ENCODE data around the gene HOXD11. TPM values are rescaled to one million over a fixed set of nuclear protein-coding genes. Genes with fewer than 3 reads are reported as not detected.

Gene HOXD11
- total RNA-seq, 1 experiment from 2014 or later, result not detected

- CTCF ChIA-PET, result no interaction called here
- TF ChIP-seq AFF4 (CRISPR knock-in tag; IDR thresholded peaks at IDR 0.05; ENCODE audit: borderline replicate concordance), result no peak
- TF ChIP-seq GRHL2 (CRISPR knock-in tag; IDR thresholded peaks at IDR 0.05; ENCODE audit: insufficient replicate concordance, severe bottlenecking), result no peak
- TF ChIP-seq GTF2I (CRISPR knock-in tag; conservative IDR thresholded peaks at IDR 0.05), result no peak
- TF ChIP-seq HMGXB4 (CRISPR knock-in tag; IDR thresholded peaks at IDR 0.05), result no peak
- no peak for TF ChIP-seq NR1H2 (CRISPR knock-in tag; IDR thresholded peaks at IDR 0.05)
- no peak for TF ChIP-seq NFATC4 (CRISPR knock-in tag; IDR thresholded peaks at IDR 0.05)
- TF ChIP-seq TEAD4 (CRISPR knock-in tag; IDR thresholded peaks at IDR 0.05), result no peak
- no peak for TF ChIP-seq ZNF396 (CRISPR knock-in tag; IDR thresholded peaks at IDR 0.05; ENCODE audit: borderline replicate concordance)
- no peak for TF ChIP-seq FOXP1 (CRISPR knock-in tag; IDR thresholded peaks at IDR 0.05; ENCODE audit: borderline replicate concordance)
- TF ChIP-seq ZNF232 (CRISPR knock-in tag; IDR thresholded peaks at IDR 0.05), result no peak
- TF ChIP-seq ESRRA (CRISPR knock-in tag; IDR thresholded peaks at IDR 0.05; ENCODE audit: borderline replicate concordance), result no peak
- Mint-ChIP-seq H3K27ac (no peak overlapping the region), H3K4me1 (peaks cover 22% of the 10 kb centered on the region), H3K4me3 (no peak overlapping the region), H3K27me3 (ENCODE audit: low read depth) (peaks cover 100% of the 10 kb centered on the region), H3K36me3 (no peaks in the 10 kb centered on the region), H3K9me3 (no peaks in the 10 kb centered on the region)
- no peak for DNase-seq (ENCODE audit: low spot score)
- ATAC-seq, result no peak
- POLR2A ChIA-PET, result interaction anchor here (0.6 to 1.6 kb wide), 2 partner anchors 13 to 17 kb away, joined by 3 read pairs; no protein-coding TSS in a partner anchor
Observed at GRCh38 chr2:176149481-176149938, 42.4 kb downstream of the HOXD11 start.

GRCh38 chr2:176149939-176150583, 43.0 kb downstream of the HOXD11 start:
- CTCF ChIA-PET, result interaction anchor here (1.0 to 1.3 kb wide), 3 partner anchors 9 to 305 kb away, joined by 3 to 4 read pairs (median 3); no protein-coding TSS in a partner anchor
- H3K27me3 Mint-ChIP-seq (ENCODE audit: low read depth), result peaks cover 100% of the 10 kb centered on the region
- no peak overlapping the region for H3K4me3 Mint-ChIP-seq

More at GRCh38 chr2:176149939-176150583, 43.0 kb downstream of the HOXD11 start:
- Mint-ChIP-seq H3K9me3 (no peaks in the 10 kb centered on the region), H3K36me3 (no peaks in the 10 kb centered on the region), H3K4me1 (peaks cover 25% of the 10 kb centered on the region), H3K27ac (no peak overlapping the region)
- POLR2A ChIA-PET, result interaction anchor here (1.6 kb wide), 1 partner anchor 13 kb away, joined by 3 read pairs; no protein-coding TSS in a partner anchor
- ATAC-seq (no peak), DNase-seq (ENCODE audit: low spot score) (no peak)
- TF ChIP-seq STAT6 (CRISPR knock-in tag; conservative IDR thresholded peaks at IDR 0.05; ENCODE audit: low read depth), result no peak
- no peak for TF ChIP-seq ZNF138 (CRISPR knock-in tag; conservative IDR thresholded peaks at IDR 0.05)
- no peak for TF ChIP-seq JUN (CRISPR knock-in tag; IDR thresholded peaks at IDR 0.05)
- no peak for TF ChIP-seq FOXP1 (CRISPR knock-in tag; IDR thresholded peaks at IDR 0.05; ENCODE audit: borderline replicate concordance)
- TF ChIP-seq GTF2I (CRISPR knock-in tag; conservative IDR thresholded peaks at IDR 0.05), result no peak
- TF ChIP-seq TP53 (CRISPR knock-in tag; IDR thresholded peaks at IDR 0.05), result no peak
- no peak for TF ChIP-seq GRHL2 (CRISPR knock-in tag; IDR thresholded peaks at IDR 0.05; ENCODE audit: insufficient replicate concordance, severe bottlenecking)
- TF ChIP-seq ZNF671 (CRISPR knock-in tag; IDR thresholded peaks at IDR 0.05), result no peak
- no peak for TF ChIP-seq JAZF1 (CRISPR knock-in tag; IDR thresholded peaks at IDR 0.05)
- no peak for TF ChIP-seq NR3C1 (CRISPR knock-in tag; conservative IDR thresholded peaks at IDR 0.05; ENCODE audit: low read depth)
- no peak for TF ChIP-seq FOXK1 (CRISPR knock-in tag; IDR thresholded peaks at IDR 0.05)
- no peak for TF ChIP-seq ELF4 (CRISPR knock-in tag; IDR thresholded peaks at IDR 0.05; ENCODE audit: low read depth)

All from WTC11 (cell line).